HG02571 (cell line): ENCODE data around the gene NEUROD1.
"Not testable (repeated sequence)": the region's sequence is repeated elsewhere in the genome, so short reads cannot be mapped to it uniquely, and the experiment has no call there.

Experiments
- ATAC-seq: cut with Tn5 transposase; IDR thresholded peaks from one replicate; pipeline ENCODE4 v1.9.1; 2021; ENCODE audit warnings: mild to moderate bottlenecking, moderate library complexity; ENCODE audit not compliant: unreplicated experiment

The NEUROD1 gene

DNA sequence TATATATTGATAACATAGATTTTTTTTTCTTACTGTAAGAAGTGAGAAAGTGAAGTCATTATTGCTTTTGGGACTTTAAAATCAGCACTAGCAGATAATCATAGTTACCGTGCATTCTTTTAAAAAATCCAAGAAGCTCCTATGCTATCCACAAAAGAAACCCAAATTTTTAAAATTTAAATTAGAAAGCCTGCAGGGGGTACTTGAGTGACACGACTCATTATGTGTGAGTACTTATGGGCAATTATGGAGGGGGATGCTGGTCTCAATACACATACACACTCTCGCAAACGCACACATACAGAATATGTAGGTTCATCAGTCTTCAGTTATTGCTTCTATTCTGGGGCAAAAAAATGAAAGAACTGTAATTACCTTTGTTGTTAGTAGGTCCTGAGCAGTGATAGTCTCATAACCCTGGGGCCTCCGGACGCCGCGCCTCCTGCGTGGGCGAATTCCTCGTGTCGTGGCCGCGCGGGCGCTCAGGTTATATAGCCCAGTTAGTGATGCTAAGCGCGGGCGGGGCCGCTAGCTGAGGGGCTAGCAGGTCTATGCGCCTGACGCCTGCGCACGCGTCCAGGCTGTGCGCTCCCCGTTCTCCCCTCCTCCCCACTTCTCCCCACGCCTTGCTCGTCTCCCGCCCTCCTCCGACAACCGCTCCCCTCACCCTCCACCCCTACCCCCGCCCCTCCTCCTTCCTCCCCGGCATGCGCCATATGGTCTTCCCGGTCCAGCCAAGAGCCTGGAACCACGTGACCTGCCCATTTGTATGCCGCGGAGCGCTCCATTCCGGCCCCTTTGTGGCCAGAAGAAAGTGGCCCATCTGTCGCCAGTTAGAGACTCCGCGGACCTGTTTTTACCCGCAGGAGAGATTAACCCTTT is at the start of gene NEUROD1:
Gene NEUROD1 (minus strand): TSS at position 463 of the 882 bp plus-strand sequence. CDS start 1,657 bp downstream, outside the sequence.
- no peak for ATAC-seq

GRCh38 chr2:181725476-181725875 is 45.2 kb upstream of the NEUROD1 start:
- no peak for ATAC-seq

DNA sequence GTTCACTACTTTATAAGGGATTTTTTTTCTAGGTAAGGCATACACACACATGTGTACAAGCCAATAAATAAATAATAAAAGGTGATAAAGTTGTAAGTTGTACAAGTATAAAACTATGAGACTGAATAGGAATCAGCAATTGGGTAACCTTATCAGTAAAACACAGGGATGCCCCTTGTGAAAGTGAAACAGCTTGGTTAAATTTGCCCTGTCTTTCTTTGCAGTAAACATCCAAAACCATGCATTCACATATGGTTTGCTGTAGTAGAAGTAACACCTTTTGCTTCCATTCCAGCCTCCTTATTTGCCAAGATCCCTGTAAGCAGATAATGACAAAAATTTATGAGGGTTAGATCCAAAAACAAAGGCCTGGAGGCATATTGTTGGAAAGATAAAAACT is 44.3 kb upstream of the NEUROD1 start:
- ATAC-seq: no peak

DNA sequence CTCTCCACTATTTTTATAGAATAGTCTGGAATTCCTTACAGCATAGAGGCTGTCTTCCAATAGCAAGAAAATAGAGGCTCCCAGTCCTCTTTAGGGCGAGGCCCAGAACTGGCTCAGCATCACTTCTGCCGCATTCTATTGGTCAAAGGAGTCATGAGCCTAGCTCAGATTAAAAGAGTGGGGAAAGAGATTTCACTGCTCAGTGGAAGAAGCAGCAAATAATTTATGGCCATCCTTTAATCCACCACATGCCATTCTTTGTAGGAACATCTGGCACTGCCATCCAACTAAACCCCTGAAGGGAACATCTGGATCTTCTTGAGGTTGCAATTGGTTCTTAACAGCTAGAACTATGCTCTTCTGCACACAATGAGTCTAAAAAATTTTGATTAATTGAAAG is 43.4 kb upstream of the NEUROD1 start:
- ATAC-seq: no peak

- peak; percentile 94 for ATAC-seq
Observed at GRCh38 chr2:181715033-181715630, 34.8 kb upstream of the NEUROD1 start.

GRCh38 chr2:181711051-181711450 is 30.7 kb upstream of the NEUROD1 start:
- ATAC-seq: not testable (repeated sequence)

GRCh38 chr2:181702519-181702918 is 22.2 kb upstream of the NEUROD1 start:
- ATAC-seq: not testable (repeated sequence)

- no peak for ATAC-seq
Observed at GRCh38 chr2:181698223-181698622, 17.9 kb upstream of the NEUROD1 start.

- ATAC-seq: no peak
Observed at GRCh38 chr2:181697571-181697970, 17.3 kb upstream of the NEUROD1 start.

DNA sequence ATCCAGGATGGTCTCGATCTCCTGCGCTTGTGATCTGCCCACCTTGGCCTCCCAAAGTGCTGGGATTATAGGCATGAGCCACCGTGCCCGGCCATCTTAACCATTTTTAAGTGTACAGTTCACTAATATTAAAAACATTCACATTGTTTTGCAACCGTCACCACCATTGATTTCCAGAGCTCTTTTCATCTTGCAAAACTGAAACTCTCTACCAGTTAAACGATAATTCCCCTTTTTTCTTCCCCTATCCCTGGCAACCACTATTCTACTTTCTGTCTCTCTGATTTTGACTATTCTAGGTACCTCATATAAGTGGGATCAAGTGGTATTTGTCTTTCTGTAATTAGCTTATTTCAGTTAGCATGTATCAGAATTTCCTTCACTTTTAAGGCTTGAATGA is 16.8 kb upstream of the NEUROD1 start:
- no peak for ATAC-seq

DNA sequence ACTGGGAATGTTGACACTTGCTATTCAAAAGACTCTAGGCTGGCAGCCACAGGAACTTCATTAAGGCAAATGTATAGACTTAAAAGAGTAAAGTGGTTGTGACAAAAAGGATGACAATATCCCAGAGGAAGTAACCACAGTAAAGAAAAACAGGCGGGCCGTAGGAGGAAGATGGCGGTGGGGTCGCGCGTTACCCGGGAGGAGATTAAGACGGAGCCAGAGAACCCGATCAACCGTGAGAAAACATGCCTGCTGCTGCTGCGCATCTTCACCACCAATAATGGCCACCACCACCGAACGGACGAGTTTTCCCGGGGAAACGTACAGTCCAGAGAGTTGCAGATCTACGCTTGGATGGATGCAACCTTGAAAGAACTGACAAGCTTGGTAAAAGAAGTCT is 14.0 kb upstream of the NEUROD1 start:
- ATAC-seq: no peak

GRCh38 chr2:181690860-181691259 is 10.5 kb upstream of the NEUROD1 start:
- ATAC-seq: no peak

DNA sequence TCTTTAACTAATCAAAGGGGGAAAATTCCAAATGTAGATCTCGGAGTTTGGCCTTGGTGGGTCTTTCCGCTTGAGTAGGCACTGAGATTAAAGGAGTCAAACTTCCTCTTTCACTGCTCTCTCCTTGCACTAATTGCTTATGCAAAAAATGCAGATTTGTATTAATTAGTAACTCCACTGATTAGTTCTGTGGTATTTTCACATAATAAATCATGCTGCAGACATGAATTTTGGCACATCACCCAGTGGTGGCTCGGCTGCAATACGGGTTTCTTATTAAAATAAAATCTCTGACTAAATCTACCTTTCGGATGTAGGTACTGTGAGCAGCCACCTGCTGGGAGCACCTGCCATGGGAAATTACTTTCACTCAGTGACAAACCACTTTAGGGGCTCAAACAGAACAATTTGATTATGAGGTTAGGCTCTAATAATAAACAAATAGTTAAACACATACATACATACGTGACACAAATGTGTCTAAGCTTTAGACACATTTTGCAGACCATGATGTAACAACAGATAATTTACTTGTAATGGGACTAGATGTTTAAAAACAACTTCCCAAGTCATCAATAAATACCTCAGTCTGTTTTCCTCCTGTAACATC is 6.4 kb upstream of the NEUROD1 start:
- ATAC-seq: no peak

DNA sequence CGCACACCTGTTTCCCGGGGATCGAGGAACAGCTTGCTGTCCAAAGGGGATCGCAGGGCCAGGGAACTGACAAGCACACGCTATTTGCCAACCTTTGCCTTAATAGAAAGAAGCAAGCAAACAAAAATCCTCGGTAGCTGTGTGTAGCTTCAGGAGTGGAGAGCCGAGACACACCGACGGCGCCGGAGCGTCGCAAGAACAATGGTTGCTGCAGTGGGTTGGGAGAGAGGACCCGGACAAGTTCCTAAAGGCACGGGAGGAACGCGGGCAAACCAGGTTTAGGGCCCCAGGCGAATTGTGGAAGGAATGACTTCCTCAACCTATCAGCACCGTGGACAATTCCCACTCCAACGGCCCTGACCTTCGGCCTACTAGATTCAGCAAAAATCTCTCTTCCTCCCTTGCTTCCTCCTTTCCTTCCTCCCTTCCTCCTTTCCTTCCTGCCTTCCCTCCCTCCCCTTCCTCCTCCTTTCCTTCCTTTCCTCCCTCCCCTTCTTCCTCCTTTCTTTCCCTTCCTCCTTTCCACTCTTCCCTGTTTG is 4.9 kb upstream of the NEUROD1 start:
- no peak for ATAC-seq

GRCh38 chr2:181684454-181685149 is 4.3 kb upstream of the NEUROD1 start:
- no peak for ATAC-seq

DNA sequence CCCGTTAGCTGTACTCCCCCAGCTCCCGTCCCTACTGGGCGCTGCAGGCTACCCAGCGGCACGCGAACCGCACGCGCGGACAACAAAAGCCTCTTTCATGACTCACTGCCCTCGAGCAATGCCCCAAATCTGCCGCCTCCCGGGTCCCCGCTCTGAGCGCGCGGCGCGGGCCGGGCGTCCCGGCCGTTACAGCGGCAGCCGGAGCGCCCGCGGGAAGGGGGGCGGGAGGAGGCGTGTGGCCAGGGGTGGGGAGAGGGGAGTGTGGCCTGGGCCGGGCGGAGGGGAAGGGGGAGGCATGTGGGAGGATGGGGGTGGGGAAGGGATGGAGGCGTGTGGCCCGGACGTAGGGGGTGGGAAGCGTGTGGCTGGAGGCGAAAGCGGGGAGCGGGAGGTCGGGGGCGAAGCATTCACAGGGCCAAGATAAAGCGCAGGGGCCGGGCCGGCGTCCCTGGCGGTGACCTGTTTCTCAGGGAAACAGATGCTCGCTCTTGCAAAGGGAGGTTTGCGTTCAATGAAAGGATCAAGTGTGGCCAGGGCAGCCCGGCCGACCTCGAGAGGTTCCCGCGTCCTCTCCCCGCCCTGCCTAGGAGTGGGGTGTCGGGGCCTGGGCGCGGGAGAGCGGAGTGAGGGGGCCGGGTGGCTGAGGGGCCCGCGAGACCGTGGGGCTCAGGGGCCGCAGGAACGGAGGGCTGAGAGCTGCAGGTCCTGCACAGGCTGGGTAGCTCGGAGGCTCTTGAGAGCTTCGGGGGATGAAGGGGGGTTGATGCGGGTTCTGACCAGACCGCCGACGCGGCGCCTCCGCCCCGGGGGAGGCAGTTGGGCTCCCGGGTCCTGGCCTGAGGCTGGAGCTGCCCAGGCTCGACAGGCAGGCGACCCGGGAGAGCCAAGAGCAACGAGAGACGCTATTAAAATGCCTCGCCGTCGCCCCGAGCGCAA is 3.5 kb upstream of the NEUROD1 start:
- no peak for ATAC-seq

GRCh38 chr2:181682795-181683517 is 2.6 kb upstream of the NEUROD1 start:
- ATAC-seq: no peak

DNA sequence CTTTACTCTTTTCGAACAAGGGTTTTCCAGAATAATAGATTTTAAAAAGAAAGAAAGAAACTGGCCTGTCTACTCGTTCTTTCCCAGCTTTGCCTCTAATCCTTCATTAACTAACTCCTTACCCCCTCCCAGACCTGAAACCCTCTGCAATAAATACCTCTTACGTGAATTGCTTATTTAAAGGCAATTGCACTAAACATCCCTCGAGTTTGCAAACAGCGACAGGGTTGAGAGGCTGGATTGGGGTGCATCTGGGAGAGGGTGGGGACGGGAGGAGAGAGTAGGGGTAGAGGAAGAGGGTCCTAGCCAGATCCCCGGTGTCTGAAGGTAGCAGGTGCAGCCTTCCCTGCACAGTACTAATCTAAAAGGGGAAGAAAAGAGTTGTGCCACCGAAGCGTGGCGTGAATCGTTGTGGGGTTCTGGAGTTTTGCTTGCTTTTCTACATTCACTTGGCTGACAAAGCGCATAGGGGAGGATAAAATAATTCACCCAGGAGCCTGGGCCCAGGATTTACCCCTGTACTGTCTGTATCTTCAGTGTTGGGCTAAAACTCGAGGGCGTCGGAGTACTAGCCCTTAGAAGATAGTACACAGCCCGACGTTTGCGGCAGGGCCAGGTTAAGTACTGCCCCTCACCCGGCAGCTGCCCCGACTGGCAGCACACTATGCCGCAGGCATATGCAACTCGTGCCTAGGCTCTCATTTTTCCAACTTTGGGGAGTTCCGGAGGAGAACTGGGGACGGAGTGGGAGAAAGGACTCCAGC is 1.9 kb upstream of the NEUROD1 start:
- ATAC-seq: no peak
